K562 (cell line): ENCODE measurements around the gene CLDN10. TPM values are rescaled to one million over a fixed set of nuclear protein-coding genes. Genes with fewer than 3 reads are reported as not detected.

Source experiments
- ATAC-seq: fragments of 200-7000 bp; cut with Tn5 transposase; 3 replicates; pipeline ENCODE4 v1.9.1; 2020; ENCODE audit warnings: moderate library complexity
- BruUV-seq: library from RNA; stranded (reverse); fragments of 400-500 nt; replicated peaks from 2 replicates; lab custom pipeline; 2021; lab: Mats Ljungman, UMichigan
- CTCF ChIA-PET: fragments of 300-600 bp; formaldehyde crosslinking; extraction: SDS; loops from one replicate; lab custom pipeline; 2021; ENCODE audit warnings: low intra/inter-chr PET ratio; lab: Yijun Ruan, JAX
- POLR2A ChIA-PET: fragments of 300-600, 350-650 bp; sonication (Branson Sonifier 250); formaldehyde crosslinking; extraction: SDS; loops from one replicate; lab custom pipeline; 2021; ENCODE audit warnings: antibody characterized with exemption, inconsistent platforms; lab: Yijun Ruan, JAX
- DNase-seq, 4 experiments: peaks; one replicate each; pipeline versions ENCODE4 v3.0.0 to v3.0.0-alpha.2; 2011 to 2018; ENCODE audit warnings: low spot score in 3 of 4, mixed read lengths in 3 of 4; ENCODE audit errors: extremely low read depth in 1 of 4
- FAIRE-seq: peaks from 2 replicates; lab custom pipeline; 2011; peaks lifted over from hg19 to GRCh38; lab: Jason Lieb, UNC
- H2AFZ ChIP-seq: 2 replicates; pipeline ENCODE4 v1.6.0; 2011; ENCODE audit warnings: low read depth, low read length, control low read depth, inconsistent platforms
- H3K27ac ChIP-seq: fragments of 200-600 bp; 3 replicates; pipeline ENCODE4 v1.8.0; 2011; ENCODE audit warnings: low read depth, mild to moderate bottlenecking, control low read depth, inconsistent platforms, low read length, moderate library complexity, mixed read lengths; ENCODE audit errors: extremely low read depth
- H3K27me3 ChIP-seq, 2 experiments: fragments of 300-600 bp in 1 of 2; 2 replicates in 1 of 2; 3 replicates in 1 of 2; pipeline versions ENCODE4 v1.6.0 to v1.8.0; 2011; ENCODE audit warnings: inconsistent platforms in 2 of 2, low read length in 2 of 2, mild to moderate bottlenecking in 1 of 2, mixed read lengths in 1 of 2, moderate library complexity in 1 of 2; ENCODE audit not compliant: control insufficient read depth in 2 of 2, insufficient read depth in 2 of 2
- H3K36me3 ChIP-seq: fragments of 300-600 bp; 3 replicates; pipeline ENCODE4 v1.8.0; 2011; ENCODE audit warnings: mild to moderate bottlenecking, low read length, inconsistent platforms; ENCODE audit not compliant: control insufficient read depth, insufficient read depth
- H3K4me1 ChIP-seq, 2 experiments: fragments of 200-600 bp in 1 of 2; replicated peaks in 1 of 2; 2 replicates in 1 of 2; 3 replicates in 1 of 2; pipeline versions ENCODE4 v1.5.1 to v1.8.0; 2011; ENCODE audit warnings: inconsistent platforms in 2 of 2, low read length in 2 of 2, mild to moderate bottlenecking in 1 of 2, mixed read lengths in 1 of 2, moderate library complexity in 1 of 2; ENCODE audit not compliant: control insufficient read depth in 2 of 2, insufficient read depth in 2 of 2
- H3K4me2 ChIP-seq: 2 replicates; pipeline ENCODE4 v1.6.1; 2011; ENCODE audit warnings: low read length, control low read depth, inconsistent platforms, mixed read lengths; ENCODE audit not compliant: insufficient read depth
- H3K4me3 ChIP-seq: fragments of 200-600 bp; sonication (generic), shearing (Covaris generic); 2 replicates; pipeline ENCODE4 v1.5.1; 2016; ENCODE audit warnings: control low read depth, inconsistent platforms
- H3K79me2 ChIP-seq: fragments of 200-600 bp; 3 replicates; pipeline ENCODE4 v1.8.0; 2011; ENCODE audit warnings: low read length, inconsistent platforms; ENCODE audit not compliant: control insufficient read depth, insufficient read depth
- H3K9ac ChIP-seq, 2 experiments: 2 replicates each; pipeline versions ENCODE4 v1.6.0 to v1.6.1; 2011; ENCODE audit warnings: low read depth in 2 of 2, low read length in 2 of 2, control low read depth in 1 of 2, inconsistent platforms in 1 of 2, mild to moderate bottlenecking in 1 of 2, mixed read lengths in 1 of 2; ENCODE audit not compliant: insufficient read depth in 1 of 2
- H3K9me1 ChIP-seq: one replicate; pipeline ENCODE4 v1.6.0; 2011; ENCODE audit warnings: inconsistent platforms, mild to moderate bottlenecking, low read length, moderate library complexity; ENCODE audit not compliant: control insufficient read depth, insufficient read depth
- H3K9me3 ChIP-seq: replicated peaks from 2 replicates; pipeline ENCODE4 v1.5.1; 2011; ENCODE audit warnings: low read depth, low read length, inconsistent platforms; ENCODE audit not compliant: control insufficient read depth, insufficient read depth
- H4K20me1 ChIP-seq: replicated peaks from 2 replicates; pipeline ENCODE4 v1.6.1; 2011; ENCODE audit warnings: low read length, inconsistent platforms, mixed read lengths; ENCODE audit not compliant: control insufficient read depth, insufficient read depth
- ATF6 ChIP-seq: sonication (generic); formaldehyde crosslinking; IDR thresholded peaks from 2 replicates; pipeline ENCODE4 v1.4.0; 2020; ENCODE audit warnings: mild to moderate bottlenecking, missing genetic modification reagents
- CCAR2 ChIP-seq: fragments of 200-400 bp; formaldehyde crosslinking; IDR thresholded peaks from 2 replicates; pipeline ENCODE4 v1.6.1; 2017; ENCODE audit warnings: mild to moderate bottlenecking, low read depth, low read length
- CCNT2 ChIP-seq: IDR thresholded peaks from 2 replicates; pipeline ENCODE4 v1.6.1; 2011; ENCODE audit warnings: borderline replicate concordance, low read depth, mild to moderate bottlenecking, moderate library complexity, mixed read lengths, low read length; ENCODE audit not compliant: insufficient read length; ENCODE audit errors: extremely low read depth
- CHD4 ChIP-seq: fragments of 200-600 bp; sonication (generic); IDR thresholded peaks from 3 replicates; pipeline ENCODE4 v1.6.1; 2012; ENCODE audit warnings: low read depth, mild to moderate bottlenecking, mixed read lengths, low read length, inconsistent platforms; ENCODE audit not compliant: insufficient read depth, insufficient replicate concordance, poor library complexity, severe bottlenecking
- MCM7 ChIP-seq, 2 experiments: fragments of 450-650 bp; IDR thresholded peaks; 2 replicates each; pipeline ENCODE4 v1.6.1; 2016 to 2018
- NKRF ChIP-seq: fragments of 450-650 bp; IDR thresholded peaks from 2 replicates; pipeline ENCODE4 v1.6.1; 2016; ENCODE audit warnings: borderline replicate concordance
- STAG1 ChIP-seq: sonication (generic); formaldehyde crosslinking; IDR thresholded peaks from 2 replicates; pipeline ENCODE4 v1.5.0; 2020; ENCODE audit warnings: missing genetic modification reagents, borderline replicate concordance
- WGBS: fragments of 100-300 bp; shearing (Covaris generic); methylation state at CpG from one replicate; pipeline ENCODE4 v1.1.6; 2016; ENCODE audit warnings: low coverage, mixed read lengths; ENCODE audit not compliant: insufficient coverage; ENCODE audit errors: missing lambda C conversion rate; 5-methylcytosine and 5-hydroxymethylcytosine counted together
- in situ Hi-C: fragments of 300-500 bp; cut with MboI; formaldehyde crosslinking; loops from 4 replicates; pipeline ENCODE4 v1.15.0; 2018; ENCODE audit warnings: inconsistent platforms, mixed read lengths
- intact Hi-C: fragments of 100-400 bp; cut with micrococcal nuclease; formaldehyde crosslinking; loops from 2 replicates; pipeline ENCODE4 v1.14.2; 2022
- polyA plus RNA-seq, 8 experiments: library from polyadenylated mRNA; depleted of rRNA in 4 of 8; stranded (reverse) in 5 of 8; unstranded in 3 of 8; fragments of >200 nt; fragmentation: Nextera tagmentation in 2 of 8; fragmentation: Illumina TruSeq in 1 of 8; extraction: Ambion mirVana in 2 of 8; extraction: Trizol in 1 of 8; gene quantifications; 2 replicates each; pipeline versions ENCODE4 v1.2.1 to v1.2.3, GENCODE V29; 2011 to 2014; ENCODE audit warnings: inconsistent platforms in 1 of 8, missing spikeins in 1 of 8
- total RNA-seq, 7 experiments: library from RNA; depleted of rRNA in 6 of 7; stranded (reverse); fragments of >200 nt in 6 of 7; fragmentation: Illumina TruSeq in 2 of 7; extraction: Trizol in 2 of 7; gene quantifications; 2 replicates each; pipeline versions ENCODE4 v1.2.1 to v1.2.3, GENCODE V29; 2011 to 2021; ENCODE audit warnings: low replicate concordance in 1 of 7
- TF ChIP-seq, protein P1 (sequence below): IDR thresholded peaks from 2 replicates; pipeline ENCODE4 v1.6.1; 2012; ENCODE audit warnings: low read depth, low read length, improper control_type of control experiment, borderline replicate concordance
- TF ChIP-seq, protein P2 (sequence below): sonication (generic); formaldehyde crosslinking; IDR thresholded peaks from 2 replicates; pipeline ENCODE4 v1.8.0; 2022; ENCODE audit warnings: mild to moderate bottlenecking, missing genetic modification reagents

Gene CLDN10
- total and polyA plus RNA-seq, 9 of the 15 experiments (the other 6 are each of a cell fraction or from before 2014, with no cell fraction given): not detected

- no peak overlapping the region for H3K4me3 ChIP-seq
- H3K27ac ChIP-seq: no peak overlapping the region
- no peaks in the 10 kb centered on the region for H3K9me1 ChIP-seq
- ChIA-PET POLR2A (no interaction called here), CTCF (no interaction called here)
- H3K27me3 ChIP-seq: peaks cover 0 to 7% of the 10 kb centered on the region in 2 experiments; a peak in 1 of 5 replicates
- intact Hi-C loops (no loop called here), in situ Hi-C loops (no loop called here)
- H3K4me1 ChIP-seq: no peaks in the 10 kb centered on the region; a peak in 1 of 5 replicates
- H3K9ac ChIP-seq: no peak overlapping the region
- ATAC-seq (no peak), DNase-seq (no peak), FAIRE-seq (no peak)
- no peak overlapping the region for H2AFZ ChIP-seq
- no peaks in the 10 kb centered on the region for H3K79me2 ChIP-seq
- no peak overlapping the region for H3K4me2 ChIP-seq
- BruUV-seq: no TSS peak
- WGBS: 0% methylated on average over 3 of the region's 3 CpGs
- no peaks in the 10 kb centered on the region for H4K20me1 ChIP-seq
- H3K9me3 ChIP-seq: no peaks in the 10 kb centered on the region
- H3K36me3 ChIP-seq: no peaks in the 10 kb centered on the region
- TF ChIP-seq ATF6 (CRISPR knock-in tag) (no peak), NKRF (no peak), STAG1 (CRISPR knock-in tag) (no peak), CCAR2 (no peak), CCNT2 (no peak), CHD4 (no peak), MCM7 (IDR thresholded peaks at IDR 0.05) (no peak)
- TF ChIP-seq, protein P1, sequence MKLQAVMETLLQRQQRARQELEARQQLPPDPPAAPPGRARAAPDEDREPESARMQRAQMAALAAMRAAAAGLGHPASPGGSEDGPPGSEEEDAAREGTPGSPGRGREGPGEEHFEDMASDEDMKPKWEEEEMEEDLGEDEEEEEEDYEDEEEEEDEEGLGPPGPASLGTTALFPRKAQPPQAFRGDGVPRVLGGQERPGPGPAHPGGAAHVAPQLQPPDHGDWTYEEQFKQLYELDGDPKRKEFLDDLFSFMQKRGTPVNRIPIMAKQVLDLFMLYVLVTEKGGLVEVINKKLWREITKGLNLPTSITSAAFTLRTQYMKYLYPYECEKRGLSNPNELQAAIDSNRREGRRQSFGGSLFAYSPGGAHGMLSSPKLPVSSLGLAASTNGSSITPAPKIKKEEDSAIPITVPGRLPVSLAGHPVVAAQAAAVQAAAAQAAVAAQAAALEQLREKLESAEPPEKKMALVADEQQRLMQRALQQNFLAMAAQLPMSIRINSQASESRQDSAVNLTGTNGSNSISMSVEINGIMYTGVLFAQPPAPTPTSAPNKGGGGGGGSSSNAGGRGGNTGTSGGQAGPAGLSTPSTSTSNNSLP: no peak
- TF ChIP-seq, protein P2, sequence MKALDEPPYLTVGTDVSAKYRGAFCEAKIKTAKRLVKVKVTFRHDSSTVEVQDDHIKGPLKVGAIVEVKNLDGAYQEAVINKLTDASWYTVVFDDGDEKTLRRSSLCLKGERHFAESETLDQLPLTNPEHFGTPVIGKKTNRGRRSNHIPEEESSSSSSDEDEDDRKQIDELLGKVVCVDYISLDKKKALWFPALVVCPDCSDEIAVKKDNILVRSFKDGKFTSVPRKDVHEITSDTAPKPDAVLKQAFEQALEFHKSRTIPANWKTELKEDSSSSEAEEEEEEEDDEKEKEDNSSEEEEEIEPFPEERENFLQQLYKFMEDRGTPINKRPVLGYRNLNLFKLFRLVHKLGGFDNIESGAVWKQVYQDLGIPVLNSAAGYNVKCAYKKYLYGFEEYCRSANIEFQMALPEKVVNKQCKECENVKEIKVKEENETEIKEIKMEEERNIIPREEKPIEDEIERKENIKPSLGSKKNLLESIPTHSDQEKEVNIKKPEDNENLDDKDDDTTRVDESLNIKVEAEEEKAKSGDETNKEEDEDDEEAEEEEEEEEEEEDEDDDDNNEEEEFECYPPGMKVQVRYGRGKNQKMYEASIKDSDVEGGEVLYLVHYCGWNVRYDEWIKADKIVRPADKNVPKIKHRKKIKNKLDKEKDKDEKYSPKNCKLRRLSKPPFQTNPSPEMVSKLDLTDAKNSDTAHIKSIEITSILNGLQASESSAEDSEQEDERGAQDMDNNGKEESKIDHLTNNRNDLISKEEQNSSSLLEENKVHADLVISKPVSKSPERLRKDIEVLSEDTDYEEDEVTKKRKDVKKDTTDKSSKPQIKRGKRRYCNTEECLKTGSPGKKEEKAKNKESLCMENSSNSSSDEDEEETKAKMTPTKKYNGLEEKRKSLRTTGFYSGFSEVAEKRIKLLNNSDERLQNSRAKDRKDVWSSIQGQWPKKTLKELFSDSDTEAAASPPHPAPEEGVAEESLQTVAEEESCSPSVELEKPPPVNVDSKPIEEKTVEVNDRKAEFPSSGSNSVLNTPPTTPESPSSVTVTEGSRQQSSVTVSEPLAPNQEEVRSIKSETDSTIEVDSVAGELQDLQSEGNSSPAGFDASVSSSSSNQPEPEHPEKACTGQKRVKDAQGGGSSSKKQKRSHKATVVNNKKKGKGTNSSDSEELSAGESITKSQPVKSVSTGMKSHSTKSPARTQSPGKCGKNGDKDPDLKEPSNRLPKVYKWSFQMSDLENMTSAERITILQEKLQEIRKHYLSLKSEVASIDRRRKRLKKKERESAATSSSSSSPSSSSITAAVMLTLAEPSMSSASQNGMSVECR (CRISPR knock-in tag): no peak
These were observed 26.8 kb downstream of the CLDN10 start for GRCh38 chr13:95579303-95579702.
